Measurements from ENCODE around the gene EME1. TPM values are rescaled to one million over a fixed set of nuclear protein-coding genes. Genes with fewer than 3 reads are reported as not detected.

The EME1 gene
- total and polyA plus RNA-seq, 2 of the 4 experiments (the other 2 are of a cell fraction): 9.1 to 9.4 TPM

GRCh38 chr17:50356418-50356817 lies 16.6 kb upstream of the EME1 start:
- 97% methylated on average over 5 of the region's 12 CpGs; no CpG with 5 or more reads in 1 of the 2 experiments for WGBS, 2 experiments (ENCODE audit: extremely low coverage in 2 of 2, insufficient read length in 1 of 2)
- no peak overlapping the region for H2BK20ac ChIP-seq (ENCODE audit: low read depth, low read length)
- H2AK9ac ChIP-seq (replicated peaks; ENCODE audit: low read depth, low read length, poor library complexity): no peak overlapping the region
- H3K9me3 ChIP-seq (ENCODE audit: control insufficient read depth, insufficient read depth, low read length): no peaks in the 10 kb centered on the region
- CTCF ChIA-PET: no interaction called here
- BruUV-seq (replicated peaks): no TSS peak
- H2AFZ ChIP-seq (replicated peaks; ENCODE audit: low read length, poor library complexity): no peak overlapping the region
- H3K23ac ChIP-seq (ENCODE audit: low read depth, low read length): no peak overlapping the region
- POLR2A ChIA-PET (ENCODE audit: unreplicated experiment): no interaction called here
- no peak overlapping the region for H3K14ac ChIP-seq (replicated peaks; ENCODE audit: low read depth, low read length)
- no peak overlapping the region for H3K9ac ChIP-seq (ENCODE audit: low read depth, low read length)
- dilution Hi-C loops (cut with HindIII; ENCODE audit: low sequenced_read_pairs, unreplicated experiment): no loop called here
- DNase-seq: no peak
- no peak overlapping the region for H3K4me3 ChIP-seq (ENCODE audit: insufficient read depth, low read depth, low read length)
- no peak overlapping the region for H3K27ac ChIP-seq (ENCODE audit: insufficient read depth, low read length)
- no peaks in the 10 kb centered on the region for H3K4me1 ChIP-seq (ENCODE audit: control insufficient read depth, insufficient read depth, low read length)
- H4K5ac ChIP-seq (ENCODE audit: low read depth, low read length): no peak overlapping the region
- ATAC-seq (ENCODE audit: low read depth): no peak
- H2BK5ac ChIP-seq (ENCODE audit: low read depth, low read length, poor library complexity, severe bottlenecking): no peak overlapping the region
- H3K4ac ChIP-seq (ENCODE audit: low read depth, low read length): no peak overlapping the region
- in situ Hi-C loops (cut with MboI; ENCODE audit: low sequenced_read_pairs): no loop called here
- H2BK15ac ChIP-seq (ENCODE audit: low read depth, low read length): no peak overlapping the region
- no peak overlapping the region for H4K8ac ChIP-seq (ENCODE audit: low read depth in 2 of 2, low read length in 2 of 2)
- H3K79me1 ChIP-seq (ENCODE audit: low read depth in 1 of 2, low read length in 2 of 2): peaks cover 3 to 21% of the 10 kb centered on the region in 2 experiments; a peak in 2 of 4 replicates
- no peak overlapping the region for H2BK120ac ChIP-seq (ENCODE audit: low read depth, low read length)
- no peak overlapping the region for H3K18ac ChIP-seq (ENCODE audit: low read depth, low read length)
- no peak overlapping the region for H3K56ac ChIP-seq (ENCODE audit: extremely low read depth, insufficient read depth, low read length)
- H4K91ac ChIP-seq (ENCODE audit: insufficient read depth, low read depth, low read length): no peak overlapping the region
- H3K27me3 ChIP-seq (ENCODE audit: control insufficient read depth, insufficient read depth, low read length): no peaks in the 10 kb centered on the region
- H4K20me1 ChIP-seq (ENCODE audit: insufficient read depth, low read length): peaks cover 13% of the 10 kb centered on the region
- intact Hi-C loops (cut with micrococcal nuclease): no loop called here
- H3K9me1 ChIP-seq (ENCODE audit: insufficient read depth, low read length): peaks cover 8% of the 10 kb centered on the region; the same call in 1 of the 2 replicates
- TF ChIP-seq CEBPB (IDR thresholded peaks at IDR 0.05; ENCODE audit: low read depth, low read length): no peak
- TF ChIP-seq MAFK (IDR thresholded peaks at IDR 0.05; ENCODE audit: low read depth, low read length): no peak
- no peak for TF ChIP-seq CHD1 (IDR thresholded peaks at IDR 0.05; ENCODE audit: low read depth, low read length)
- TF ChIP-seq RCOR1 (IDR thresholded peaks at IDR 0.05; ENCODE audit: insufficient replicate concordance, low read length): no peak
- TF ChIP-seq ELK1 (IDR thresholded peaks at IDR 0.05; ENCODE audit: borderline replicate concordance, low read depth, low read length): no peak
- no peak for TF ChIP-seq MAZ (IDR thresholded peaks at IDR 0.05; ENCODE audit: borderline replicate concordance, low read depth, low read length)
- TF ChIP-seq NFE2L2 (IDR thresholded peaks at IDR 0.05; ENCODE audit: low read depth, low read length): no peak
- TF ChIP-seq FOS (IDR thresholded peaks at IDR 0.05; ENCODE audit: low read depth, low read length): no peak
- TF ChIP-seq MXI1 (IDR thresholded peaks at IDR 0.05; ENCODE audit: borderline replicate concordance, low read depth, low read length): no peak
- no peak for TF ChIP-seq POLR2A (IDR thresholded peaks at IDR 0.05; ENCODE audit: low read depth, low read length)
- TF ChIP-seq BHLHE40 (IDR thresholded peaks at IDR 0.05; ENCODE audit: low read depth, low read length): no peak
- H3K4me2 ChIP-seq (ENCODE audit: low read depth, low read length): no peak overlapping the region
- H2AK5ac ChIP-seq (ENCODE audit: low read depth, low read length): no peak overlapping the region
- peaks cover 69% of the 10 kb centered on the region for H3K36me3 ChIP-seq (ENCODE audit: control insufficient read depth, insufficient read depth, low read length)
